ENCODE results near the gene SH3GLB2.
"Not testable (repeated sequence)": the region's sequence is repeated elsewhere in the genome, so short reads cannot be mapped to it uniquely, and the experiment has no call there.

The SH3GLB2 gene

DNA sequence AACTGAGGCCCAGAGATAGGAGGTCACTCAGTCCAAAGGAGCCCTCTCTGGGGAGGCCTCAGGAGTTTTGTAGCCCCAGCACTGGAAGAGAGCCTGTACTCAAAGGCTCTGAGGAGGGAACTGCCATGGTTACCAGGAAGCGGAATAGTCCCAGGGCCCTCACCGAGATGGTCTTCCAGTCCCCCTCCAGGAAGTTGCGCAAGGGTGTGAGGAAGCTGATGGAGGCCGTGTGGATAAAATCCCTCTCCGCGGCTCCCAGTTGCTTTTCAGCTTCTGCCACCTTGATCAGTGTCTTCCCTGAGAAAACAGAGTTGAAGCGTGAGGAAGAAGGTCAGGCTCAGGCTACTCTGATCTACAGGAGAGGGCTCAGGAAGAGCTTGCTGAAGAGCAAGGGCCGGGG lies 13.5 kb downstream of the SH3GLB2 start:
- DNase-seq (ENCODE audit: low read depth in 2 of 2), result no peak

DNA sequence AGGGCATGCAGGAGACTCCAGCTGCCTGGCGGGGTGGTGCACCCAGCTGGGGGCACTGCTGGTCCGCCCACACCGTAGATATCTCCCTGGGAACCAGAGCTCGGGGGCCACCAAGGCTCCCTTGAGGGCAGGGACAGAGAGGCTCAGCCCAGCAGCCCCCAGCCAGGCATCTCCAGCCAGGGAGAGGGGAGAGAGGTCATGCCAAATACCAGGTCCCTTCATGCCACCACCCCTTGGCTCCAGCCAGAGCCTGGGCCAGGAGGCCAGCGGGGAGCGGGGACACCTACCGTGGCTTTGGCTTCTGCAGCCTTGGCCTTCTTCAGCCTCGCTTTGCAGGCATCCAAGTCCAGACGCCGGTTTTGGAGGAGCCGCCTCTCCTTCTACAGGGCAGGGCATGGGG lies 14.0 kb downstream of the SH3GLB2 start:
- DNase-seq (ENCODE audit: low read depth in 2 of 2), result no peak

DNA sequence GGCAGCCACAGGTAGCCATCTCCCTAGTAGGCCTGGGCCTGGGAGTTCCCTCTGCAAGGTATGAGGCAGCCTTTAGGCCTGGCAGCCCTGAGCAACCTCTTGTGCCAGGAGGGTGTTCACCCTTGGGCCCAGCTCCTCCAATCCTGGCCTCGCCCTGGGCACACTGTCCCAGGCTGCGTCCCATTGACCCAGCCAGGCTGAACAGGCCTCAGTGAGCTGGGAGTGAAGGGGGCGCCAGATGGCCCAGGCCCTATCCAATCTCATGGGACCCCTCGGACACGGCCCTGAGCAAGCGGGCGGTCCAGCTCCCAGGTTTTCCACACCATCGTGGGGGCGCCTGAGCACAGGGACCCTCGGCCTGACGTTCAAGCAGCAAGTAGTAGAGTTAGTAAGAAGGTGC lies 14.5 kb downstream of the SH3GLB2 start:
- DNase-seq (ENCODE audit: low read depth in 2 of 2), result no peak

DNA sequence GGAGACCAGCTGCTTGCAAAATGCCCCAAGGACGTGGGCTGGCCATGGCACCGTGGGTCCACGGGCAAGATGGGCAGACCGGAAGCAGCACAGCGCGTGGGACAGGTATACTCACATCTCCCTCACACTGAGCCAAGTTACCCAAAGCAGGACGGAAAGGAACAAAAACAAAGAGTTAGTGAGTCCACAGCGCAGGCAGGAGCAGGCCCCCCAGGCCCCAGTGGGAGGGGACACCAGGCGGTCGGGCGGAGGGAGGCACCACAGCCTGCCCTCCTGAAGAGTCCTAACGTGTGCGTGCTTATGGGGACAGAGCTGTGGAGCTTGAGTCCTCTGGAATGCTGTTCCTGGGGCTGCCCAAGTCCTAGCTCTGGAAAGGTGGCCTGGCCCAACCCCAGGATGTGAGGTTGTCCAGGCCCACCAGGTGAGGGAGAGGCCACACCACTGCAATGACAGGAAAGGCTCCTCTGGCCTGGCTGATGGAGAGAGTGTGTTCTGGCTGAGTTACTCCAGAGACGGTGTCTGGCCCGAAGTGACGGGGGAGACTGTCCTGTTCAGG lies 15.2 kb downstream of the SH3GLB2 start:
- no peak for DNase-seq (ENCODE audit: low read depth in 2 of 2)

DNA sequence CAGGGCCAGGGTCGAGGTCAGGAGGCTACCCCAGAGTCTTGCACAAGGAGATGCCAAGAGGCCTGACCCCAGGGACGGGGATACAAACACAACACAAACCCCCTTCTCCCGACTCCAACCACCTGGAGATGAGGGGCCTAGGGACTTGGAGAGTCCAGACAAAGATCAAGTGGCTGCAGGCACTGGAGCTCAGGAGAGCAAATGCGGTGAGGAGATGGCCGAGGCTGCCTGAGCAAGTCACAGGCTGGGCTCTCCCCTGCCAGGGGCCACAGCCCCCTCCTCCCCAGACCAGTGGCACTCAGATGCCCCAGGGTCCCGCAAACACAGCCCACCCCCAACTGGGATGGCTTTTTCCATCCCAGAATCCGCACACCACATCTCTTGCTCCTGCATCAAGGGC lies 15.8 kb downstream of the SH3GLB2 start:
- DNase-seq (ENCODE audit: low read depth in 2 of 2), result no peak

DNA sequence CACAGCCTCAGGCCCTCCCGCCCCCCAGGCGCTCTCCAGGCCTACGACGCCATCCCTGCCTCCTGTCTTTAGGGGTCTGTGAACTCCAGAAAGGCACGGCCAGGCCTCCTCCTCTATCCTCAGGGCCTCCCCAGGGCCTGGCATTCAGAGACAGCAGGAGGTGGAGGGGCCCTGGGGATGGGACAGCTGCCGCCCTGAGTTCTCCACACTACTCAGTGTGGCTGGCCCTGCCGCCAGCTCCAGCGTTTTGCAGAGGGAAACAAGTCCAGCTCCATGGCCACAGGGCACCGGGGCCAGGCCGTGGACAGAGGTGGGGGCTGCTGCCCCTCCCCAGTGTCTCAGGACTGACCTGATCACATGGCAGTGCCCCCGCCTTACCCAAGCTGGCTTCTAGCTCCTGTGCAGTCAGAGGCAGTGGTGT lies 16.4 kb downstream of the SH3GLB2 start:
- DNase-seq (ENCODE audit: low read depth in 2 of 2), result no peak

DNA sequence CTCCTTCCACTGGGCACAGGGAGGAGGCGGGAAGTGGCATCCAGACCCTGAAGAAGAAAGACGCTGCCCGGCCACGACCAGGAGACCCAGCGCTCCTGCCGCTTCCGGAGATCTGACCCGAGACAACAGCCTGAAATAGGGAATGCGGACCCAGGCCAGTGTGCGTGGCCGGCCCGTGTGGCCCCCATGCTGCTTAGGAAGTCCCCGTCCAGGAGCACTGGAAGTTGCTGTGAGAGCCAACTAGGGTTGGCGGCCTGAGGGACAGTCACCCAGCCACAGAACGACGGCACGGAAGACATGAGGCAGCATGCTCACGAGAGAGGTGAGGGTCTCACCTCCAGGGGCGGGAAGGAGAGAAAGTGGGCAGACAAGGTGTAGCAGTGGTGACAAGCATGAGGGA lies 17.0 kb downstream of the SH3GLB2 start:
- no peak for DNase-seq (ENCODE audit: low read depth in 2 of 2)

DNA sequence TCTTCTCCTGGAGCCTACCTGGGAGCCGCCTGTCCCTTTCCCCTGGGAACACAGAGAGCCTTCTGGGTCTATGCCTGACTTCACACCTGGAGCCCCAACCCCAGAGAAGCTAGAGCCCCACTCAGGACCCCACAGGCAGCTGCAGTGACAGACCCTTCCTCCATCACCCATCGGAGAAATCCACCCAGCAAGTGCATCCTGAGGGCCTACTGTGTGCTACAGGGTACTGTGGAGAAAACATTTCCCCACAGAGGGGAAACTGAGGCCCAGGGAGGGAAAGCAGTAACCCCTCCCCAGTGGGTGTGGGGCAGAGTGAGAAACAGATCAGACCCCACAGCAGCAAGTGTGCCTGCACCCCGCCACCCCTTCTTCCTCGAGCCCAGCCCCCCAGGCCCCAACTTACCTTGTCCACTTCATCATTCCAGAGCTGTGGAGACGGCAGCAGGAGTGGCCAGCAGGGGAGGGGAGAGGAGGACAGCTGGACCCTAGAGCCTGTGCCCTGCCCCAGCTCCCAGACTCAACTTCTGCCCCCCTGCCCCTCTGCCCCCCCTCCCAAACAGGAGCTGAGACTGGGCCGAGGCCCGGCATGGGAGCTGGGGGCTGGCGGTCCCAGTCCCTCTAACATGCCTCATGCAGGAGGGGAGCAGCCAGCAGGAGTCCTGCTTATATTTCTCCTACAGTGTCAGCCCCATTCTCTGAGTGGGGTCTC lies 17.7 kb downstream of the SH3GLB2 start:
- no peak for DNase-seq (ENCODE audit: low read depth in 2 of 2)

DNA sequence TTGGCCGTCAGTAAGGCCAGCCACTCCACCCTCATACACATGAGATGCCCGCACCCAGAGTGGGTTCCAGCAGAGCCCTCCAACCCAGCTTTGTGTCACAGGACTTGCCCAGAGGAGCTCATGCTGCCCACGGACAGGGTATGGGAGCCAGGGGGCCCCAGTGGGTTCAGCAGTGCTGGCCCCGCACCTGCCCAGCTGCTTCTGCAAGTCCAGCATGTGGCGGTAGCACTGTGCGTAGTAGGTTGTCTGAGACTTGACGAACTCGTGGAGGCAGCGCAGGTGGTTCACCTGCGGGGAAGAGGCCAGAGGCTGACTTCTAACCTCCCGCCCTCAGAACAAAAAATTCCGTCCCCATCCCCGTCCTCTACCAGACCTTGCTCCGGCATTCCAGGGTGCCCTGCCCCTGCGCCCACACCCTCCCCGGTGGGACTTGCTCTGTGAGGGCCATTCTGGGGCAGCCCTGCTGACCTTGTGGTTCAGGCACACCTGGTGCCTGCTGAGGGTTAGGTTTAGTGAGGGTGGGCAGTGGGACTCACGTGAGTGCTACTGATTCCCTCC lies 18.5 kb downstream of the SH3GLB2 start:
- no peak for DNase-seq (ENCODE audit: low read depth in 2 of 2)

DNA sequence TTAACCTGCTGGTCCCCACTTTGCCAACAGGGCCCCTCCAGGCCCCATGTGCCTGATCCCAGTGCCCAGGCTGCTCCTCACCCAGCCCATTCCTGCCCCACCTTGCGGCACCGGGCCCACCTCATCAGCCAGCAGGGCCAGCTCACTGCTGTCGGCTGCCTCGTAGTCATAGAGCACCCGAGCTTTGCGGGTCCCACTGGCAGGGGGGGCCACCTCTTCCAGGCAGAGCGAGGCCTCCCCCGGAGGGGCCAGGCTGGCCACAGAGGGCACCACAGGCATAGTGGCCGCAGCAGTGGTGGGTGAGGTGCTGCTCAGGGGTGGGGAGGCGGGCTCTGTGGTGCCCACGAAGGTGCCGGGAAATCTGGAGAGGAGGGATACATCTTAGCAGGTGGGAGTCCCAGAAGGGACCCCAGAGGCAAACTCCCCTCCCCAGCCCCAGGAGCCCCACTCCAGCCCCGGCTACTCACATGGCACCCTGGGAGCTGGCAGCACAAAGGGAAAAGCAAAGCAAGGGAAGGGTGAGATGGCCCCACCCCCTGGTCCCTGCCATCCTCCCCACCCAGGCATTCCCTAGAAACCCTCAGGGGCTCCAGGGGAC lies 19.0 kb downstream of the SH3GLB2 start:
- DNase-seq (ENCODE audit: low read depth in 2 of 2), result no peak

DNA sequence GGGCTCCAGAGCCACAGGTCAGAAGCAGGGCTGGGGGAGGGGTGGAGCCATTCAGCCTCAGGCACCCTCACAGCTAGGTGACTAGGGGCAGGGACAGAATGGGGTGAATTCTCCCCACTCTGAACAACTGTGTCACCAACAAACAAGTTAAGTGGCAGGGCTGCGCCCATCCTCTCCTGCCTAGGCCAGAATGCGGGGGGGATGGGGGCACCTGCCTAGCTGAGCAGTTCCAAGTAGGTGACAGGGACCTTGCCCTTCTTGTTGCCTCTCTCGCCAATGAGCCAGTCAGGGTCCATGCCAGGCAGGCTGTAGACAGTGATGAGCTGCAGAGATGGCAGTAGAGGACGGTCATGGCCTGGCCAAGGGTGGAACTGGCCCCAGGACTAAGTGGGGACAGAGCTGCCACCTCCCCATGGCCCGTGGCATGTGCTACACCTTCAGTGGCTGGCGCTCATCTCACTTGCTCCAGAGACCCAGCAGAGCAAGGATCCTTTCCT lies 19.6 kb downstream of the SH3GLB2 start:
- DNase-seq (ENCODE audit: low read depth in 2 of 2), result no peak

DNA sequence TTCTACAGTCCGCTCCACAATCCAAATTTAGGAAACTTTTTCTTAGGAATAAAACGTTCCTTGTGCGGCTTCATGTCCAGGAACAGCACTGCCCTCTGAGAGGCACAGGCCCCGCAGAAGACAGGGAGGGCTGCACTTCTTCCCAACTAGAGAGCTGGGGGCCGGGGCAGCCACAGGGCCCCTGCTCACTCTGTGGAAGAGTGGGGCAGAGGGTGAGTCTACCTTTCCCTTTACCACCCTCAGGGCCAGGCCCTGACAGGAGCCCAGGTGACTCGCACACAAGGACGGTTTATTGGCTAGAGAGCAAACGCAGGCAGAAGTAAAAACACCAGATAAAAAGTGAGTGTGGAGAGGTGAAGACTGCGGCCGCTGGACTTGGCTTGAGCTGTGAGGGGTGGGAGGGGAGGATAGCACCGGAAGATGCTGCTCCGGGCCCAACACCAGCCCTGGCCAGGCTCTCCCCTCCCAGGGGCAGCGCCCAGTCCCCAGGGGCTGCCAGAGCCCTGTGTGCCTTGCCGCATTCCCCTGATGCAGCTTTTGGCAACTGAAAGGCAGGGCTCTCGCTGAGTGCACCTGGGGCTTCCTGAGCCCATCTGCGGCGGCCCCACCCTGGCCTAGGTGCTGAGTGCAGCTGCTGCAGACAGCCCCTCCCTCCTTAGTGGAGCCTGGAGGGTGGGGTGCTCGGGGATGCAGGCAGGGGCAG lies 20.2 kb downstream of the SH3GLB2 start:
- DNase-seq (ENCODE audit: low read depth in 2 of 2), result no peak

DNA sequence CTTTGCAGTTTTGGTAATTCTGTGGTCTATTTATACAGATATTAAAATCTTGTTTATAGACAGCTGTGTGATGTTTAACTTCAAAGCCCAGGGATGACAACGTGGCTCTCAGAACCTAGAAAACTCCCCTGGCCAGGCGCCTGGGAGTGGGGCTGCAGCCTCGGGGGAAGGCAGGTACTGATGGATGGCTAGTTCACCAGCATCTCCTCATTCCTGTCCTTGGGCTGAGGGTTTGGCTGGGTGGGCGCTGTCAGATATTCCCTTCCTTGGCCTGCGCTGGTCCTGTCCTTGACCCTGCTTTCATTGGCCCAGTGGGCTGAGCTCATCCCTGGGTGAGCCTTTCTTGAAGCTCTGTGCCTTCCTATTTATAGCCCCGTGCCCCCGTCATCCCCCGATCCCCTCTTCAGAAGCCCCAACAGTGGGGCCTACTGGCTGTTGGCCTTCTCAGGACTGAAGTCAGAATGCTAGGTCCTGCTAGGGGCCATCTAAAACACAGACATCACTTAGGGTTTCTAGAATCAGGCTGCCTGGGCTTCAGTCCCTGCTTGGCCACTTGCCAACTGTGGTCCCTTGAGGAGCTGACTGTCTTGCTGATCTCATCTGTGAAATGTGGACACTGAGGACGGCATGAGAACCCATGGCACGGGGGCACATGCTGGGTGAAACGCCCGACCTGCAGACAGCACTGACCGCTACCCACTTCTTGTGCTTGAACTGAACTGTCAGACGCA lies 20.9 kb downstream of the SH3GLB2 start:
- no peak for DNase-seq (ENCODE audit: low read depth in 2 of 2)

DNA sequence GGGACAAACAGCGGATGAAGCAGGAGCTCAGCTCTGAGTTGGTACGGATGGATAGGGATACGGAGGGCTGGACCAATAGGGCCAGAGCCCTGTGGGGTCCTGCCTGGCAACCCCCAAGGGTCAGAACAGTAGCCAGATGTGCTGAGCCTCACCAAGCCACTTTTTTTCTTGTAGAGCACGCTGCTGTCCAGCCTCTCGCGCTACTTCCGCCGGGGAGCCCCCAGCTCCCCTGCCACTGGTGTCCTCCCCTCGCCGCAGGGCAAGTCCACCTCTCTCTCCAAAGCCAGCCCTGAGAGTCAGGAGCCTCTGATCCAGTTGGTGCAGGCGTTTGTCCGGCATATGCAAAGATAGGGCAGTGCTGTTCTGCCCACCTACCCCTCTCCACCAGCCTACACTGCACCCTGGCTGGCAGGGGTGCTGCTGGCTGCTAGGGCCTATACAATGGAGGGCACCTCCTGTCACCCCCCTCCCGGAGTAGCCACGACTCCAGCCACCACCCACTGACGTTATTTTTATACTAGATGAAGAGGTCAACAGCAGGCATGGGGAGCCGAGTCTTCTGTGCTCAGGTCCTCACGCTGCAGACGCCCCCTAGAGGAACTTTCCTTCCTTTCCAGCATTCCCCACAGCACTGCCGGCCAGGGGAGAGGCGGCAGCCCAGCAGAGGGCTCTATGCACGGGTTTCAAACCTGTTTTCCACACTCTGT lies 21.6 kb downstream of the SH3GLB2 start:
- peak in 1 of 2 experiments; percentile 21 for DNase-seq (ENCODE audit: low read depth in 2 of 2)

DNA sequence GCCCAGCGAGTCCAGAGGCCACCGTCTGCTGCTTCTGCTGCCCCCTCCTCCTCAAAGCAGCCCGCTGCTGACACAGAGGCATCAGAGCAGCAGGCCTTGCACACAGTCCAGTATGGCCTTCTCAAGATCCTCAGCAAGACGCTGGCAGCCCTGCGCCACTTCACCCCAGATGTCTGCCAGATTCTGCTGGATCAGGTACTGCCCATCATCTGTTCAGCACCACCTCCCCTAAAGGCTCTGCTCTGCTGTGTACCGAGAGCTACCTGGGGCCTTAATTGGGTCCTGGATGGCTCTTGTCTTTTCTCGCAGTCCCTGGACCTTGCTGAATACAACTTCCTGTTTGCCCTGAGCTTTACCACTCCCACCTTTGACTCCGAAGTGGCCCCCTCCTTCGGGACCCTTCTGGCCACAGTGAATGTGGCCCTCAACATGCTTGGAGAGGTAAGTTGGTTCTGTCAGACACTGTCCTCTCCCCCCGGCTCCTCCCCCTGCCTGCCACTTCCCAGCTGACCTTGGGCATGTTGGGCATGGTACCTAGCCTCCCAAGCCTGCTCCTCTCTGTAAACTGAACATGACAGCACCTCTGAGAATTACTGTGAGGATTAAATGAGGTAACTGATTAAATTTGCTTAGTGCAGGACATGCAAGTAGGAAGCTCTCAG lies 22.7 kb downstream of the SH3GLB2 start:
- no peak for DNase-seq (ENCODE audit: low read depth in 2 of 2)

DNA sequence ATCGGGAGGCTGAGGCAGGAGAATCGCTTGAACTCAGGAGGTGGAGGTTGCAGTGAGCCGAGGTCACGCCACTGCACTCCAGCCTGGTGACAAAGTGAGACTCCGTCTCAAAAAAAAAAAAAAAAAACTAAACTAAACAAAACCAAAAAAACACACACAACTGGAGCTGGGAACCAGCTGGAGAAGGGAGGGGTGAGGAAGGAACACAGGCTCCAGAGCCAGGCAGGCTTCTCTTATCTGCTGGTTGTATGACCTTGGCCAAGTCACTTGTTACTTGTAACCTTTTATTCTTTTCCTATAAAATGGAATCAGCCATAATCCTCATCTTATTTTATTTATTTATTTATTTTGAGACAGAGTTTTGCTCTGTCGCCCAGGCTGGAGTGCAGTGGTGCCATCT lies 24.0 kb downstream of the SH3GLB2 start:
- DNase-seq (ENCODE audit: low read depth in 2 of 2), result not testable (repeated sequence)

DNA sequence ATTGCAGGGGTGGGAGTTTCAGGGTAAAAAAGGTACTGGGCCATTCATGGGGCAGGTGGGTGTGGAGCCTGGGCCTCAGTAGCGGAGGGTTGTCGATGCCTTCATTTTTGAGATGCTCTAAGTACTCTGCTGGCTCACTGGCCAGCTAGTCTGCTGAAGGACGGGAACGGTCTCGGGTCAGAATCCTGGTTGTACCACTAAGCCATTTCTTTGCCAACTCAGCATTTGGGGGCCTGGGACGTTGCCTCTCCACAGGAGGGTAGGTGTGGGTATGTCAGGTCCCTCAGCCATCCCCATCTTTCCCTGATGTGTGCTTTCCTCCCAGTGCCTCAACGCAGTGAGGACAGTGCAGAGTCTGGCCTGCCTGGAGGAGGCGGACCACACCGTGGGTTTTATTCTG lies 25.1 kb downstream of the SH3GLB2 start:
- no peak for DNase-seq (ENCODE audit: low read depth in 2 of 2)

DNA sequence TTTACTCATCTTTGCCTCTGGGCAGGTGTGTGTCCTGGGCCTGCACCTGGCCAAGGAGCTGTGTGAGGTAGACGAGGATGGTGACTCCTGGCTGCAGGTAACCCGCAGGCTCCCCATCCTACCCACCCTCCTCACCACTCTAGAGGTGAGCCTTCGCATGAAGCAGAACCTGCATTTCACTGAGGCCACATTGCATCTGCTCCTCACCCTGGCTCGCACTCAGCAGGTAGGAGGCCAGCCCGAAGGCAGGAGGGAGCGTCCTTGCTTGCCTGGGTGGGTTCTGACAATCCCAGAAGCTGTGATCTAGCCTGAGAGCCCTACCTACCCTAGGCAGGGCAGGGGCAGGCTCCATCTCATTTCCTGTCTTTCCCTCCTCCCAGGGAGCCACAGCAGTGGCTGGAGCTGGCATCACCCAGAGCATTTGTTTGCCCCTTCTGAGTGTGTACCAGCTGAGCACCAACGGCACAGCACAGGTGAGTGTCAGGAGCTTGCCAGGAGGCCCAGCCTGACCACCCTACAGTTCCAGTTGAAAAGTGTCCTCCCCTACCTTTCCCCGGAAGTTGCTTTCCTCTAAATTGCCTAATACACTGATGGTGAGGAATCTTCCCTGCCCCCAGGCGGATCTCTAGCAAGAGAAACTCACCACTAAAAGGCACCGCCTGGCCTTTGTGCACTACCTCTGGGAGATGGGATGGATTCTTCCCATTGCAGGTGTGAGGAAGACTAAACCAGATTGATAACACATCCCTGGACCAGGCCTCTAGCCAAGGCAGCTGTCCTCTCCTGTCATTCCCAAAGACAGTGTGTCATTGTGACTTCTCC lies 26.4 kb downstream of the SH3GLB2 start:
- DNase-seq (ENCODE audit: low read depth in 2 of 2), result no peak

DNA sequence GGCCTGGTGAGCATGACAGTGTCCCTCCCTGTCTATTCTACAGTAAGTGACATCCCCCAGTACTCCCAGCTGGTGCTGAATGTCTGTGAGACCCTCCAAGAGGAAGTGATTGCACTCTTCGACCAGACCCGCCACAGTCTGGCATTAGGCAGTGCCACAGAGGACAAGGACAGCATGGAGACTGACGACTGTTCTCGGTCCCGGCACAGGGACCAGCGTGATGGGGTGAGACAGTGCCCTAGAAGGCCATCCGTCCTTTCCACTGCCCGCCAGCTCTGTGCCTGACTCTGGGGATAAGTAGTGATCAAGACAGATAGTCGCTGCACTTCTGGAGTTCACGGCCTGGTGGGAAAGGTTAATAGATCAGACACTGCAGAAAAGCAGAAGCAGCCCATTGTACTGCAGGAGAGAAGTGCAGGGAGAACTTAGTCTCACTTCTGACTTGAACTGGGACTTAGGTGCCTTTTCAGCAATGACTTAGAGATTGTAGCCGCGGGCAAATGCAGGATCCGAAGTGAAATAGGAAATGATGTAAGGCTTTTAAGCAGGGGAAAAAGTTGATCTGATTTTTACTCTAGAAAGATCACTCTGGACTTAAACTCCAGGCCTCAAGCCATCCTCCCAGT lies 28.4 kb downstream of the SH3GLB2 start:
- DNase-seq (ENCODE audit: low read depth in 2 of 2), result no peak
